ENCODE measurements around the gene MBNL2.

GRCh38 chr13:97273341-97273831 lies 51.3 kb downstream of the MBNL2 start:
- TF ChIP-seq EZH2phosphoT487 (IDR thresholded peaks at IDR 0.05; ENCODE audit: insufficient read depth, low read depth), result no peak
- no peak for TF ChIP-seq EZH2 (IDR thresholded peaks at IDR 0.05; ENCODE audit: insufficient read depth, poor library complexity, severe bottlenecking)
